Spleen (tissue), 7 donors: ENCODE data around the gene SLC16A8.

Experiments used
- CTCF ChIP-seq, 11 experiments: fragments of 200-600 bp in 7 of 11; fragments of 450-650 bp in 4 of 11; sonication (generic) in 4 of 11; IDR thresholded peaks in 8 of 11; conservative IDR thresholded peaks in 3 of 11; 1 replicate in 7 of 11; 2 replicates in 4 of 11; pipeline versions ENCODE4 v1.4.0 to v1.8.0; 2016 to 2021; ENCODE audit warnings: antibody characterized with exemption in 11 of 11, inconsistent platforms in 4 of 11, mild to moderate bottlenecking in 1 of 11
- POLR2A ChIP-seq, 3 donors: fragments of 450-650 bp; IDR thresholded peaks; one replicate each; pipeline ENCODE4 v1.5.1; 2017; ENCODE audit warnings: antibody characterized with exemption in 3 of 3, mild to moderate bottlenecking in 1 of 3
- POLR2AphosphoS5 ChIP-seq, 3 donors: sonication (generic); formaldehyde crosslinking; IDR thresholded peaks; one replicate each; pipeline ENCODE4 v1.5.1; 2017; ENCODE audit warnings: antibody characterized with exemption in 3 of 3
- donor health status: DM: no; HTN: no; CAD: no; lungs with moderate emphysema.
- donor health status: DM: no; HTN: no; CAD: no.
- donor health status: DM: no; HTN: no; CAD: no.

GRCh38 chr22:38067028-38067415 lies 17.0 kb downstream of the SLC16A8 start:
- TF ChIP-seq POLR2AphosphoS5 (IDR thresholded peaks at IDR 0.05) = no peak
- TF ChIP-seq CTCF (IDR thresholded peaks at IDR 0.05 in 8 of 11, conservative IDR thresholded peaks at IDR 0.05 in 3 of 11) = no peak
- TF ChIP-seq POLR2A (IDR thresholded peaks at IDR 0.05) = no peak
